ENCODE measurements around the gene AK9.

DNA sequence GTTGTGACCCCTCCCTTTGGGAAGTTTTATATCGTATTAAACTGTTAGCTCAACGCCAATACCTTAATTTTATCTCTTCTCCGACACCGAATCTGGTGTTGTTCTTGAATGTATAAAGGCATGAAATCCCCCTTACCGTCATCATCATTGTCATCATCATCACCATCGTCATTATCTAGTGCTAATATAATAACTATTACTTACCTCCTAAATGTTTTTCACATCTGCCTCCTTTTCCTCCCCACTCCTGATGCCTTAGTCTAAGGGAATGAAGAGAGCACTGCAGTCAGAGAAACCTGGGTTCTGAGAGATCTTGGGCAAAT lies 207.3 kb downstream of the AK9 start:
- TF ChIP-seq RFX5 (IDR thresholded peaks at IDR 0.05) (no peak), MYC (IDR thresholded peaks at IDR 0.05; ENCODE audit: borderline replicate concordance, low read length) (no peak), CTCF (IDR thresholded peaks at IDR 0.05) (no peak)

All from A549 (cell line).